Activated CD4-positive, alpha-beta T cell treated with anti-CD3 and anti-CD28 coated beads, Interleukin-2, amount 50 U/mL, for 24 hours (primary cell): Measurements from ENCODE around the gene CYSLTR1.
A peak's percentile ranks its signal among the peaks of the same experiment; 100 is the strongest.
"Not testable (repeated sequence)": the region's sequence is repeated elsewhere in the genome, so short reads cannot be mapped to it uniquely, and the experiment has no call there.

Experiments
- DNase-seq, 2 donors: peaks; one replicate each; pipeline ENCODE4 v3.0.0-alpha.2; 2020; ENCODE audit warnings: low read depth in 1 of 2, low spot score in 1 of 2

Gene CYSLTR1, protein sequence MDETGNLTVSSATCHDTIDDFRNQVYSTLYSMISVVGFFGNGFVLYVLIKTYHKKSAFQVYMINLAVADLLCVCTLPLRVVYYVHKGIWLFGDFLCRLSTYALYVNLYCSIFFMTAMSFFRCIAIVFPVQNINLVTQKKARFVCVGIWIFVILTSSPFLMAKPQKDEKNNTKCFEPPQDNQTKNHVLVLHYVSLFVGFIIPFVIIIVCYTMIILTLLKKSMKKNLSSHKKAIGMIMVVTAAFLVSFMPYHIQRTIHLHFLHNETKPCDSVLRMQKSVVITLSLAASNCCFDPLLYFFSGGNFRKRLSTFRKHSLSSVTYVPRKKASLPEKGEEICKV

DNA sequence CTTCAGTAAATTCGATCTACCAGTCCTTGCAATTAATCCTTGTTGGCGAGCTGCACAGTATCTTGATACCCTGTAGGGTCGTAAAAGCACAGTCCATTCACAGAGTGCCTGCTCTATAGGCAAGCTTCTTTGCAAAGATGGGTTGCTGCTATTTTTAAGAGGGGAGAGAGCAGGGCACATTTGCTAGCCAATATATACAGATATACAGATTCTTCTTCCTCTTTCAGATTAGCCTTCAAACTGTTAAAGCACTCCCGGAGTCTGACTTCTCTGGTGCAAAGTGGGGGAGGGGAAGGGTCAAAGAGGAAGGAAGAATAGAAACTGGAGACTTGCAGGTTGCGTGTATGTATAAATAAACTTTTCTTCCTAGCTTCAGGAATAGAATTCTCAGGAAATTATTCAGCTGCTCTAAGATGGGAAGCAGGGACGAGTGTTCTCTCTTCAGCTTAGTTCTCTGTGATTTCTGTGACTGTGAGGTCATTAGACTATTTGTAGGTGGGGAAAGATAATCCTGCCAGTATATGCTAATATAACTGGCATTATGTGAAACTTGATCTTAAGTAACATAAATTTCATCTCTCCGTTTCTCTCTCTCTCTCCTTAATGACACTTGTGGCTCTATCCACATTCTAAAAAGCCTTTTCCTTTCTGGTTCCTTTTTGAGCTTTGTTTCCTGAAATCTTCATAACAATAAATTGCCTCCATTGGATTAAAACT, at the start of gene CYSLTR1:
CYSLTR1 (minus strand) TSS at position 242 of the 717 bp plus-strand sequence. CDS start 53,865 bp downstream, outside the sequence.
- DNase-seq: no peak

DNA sequence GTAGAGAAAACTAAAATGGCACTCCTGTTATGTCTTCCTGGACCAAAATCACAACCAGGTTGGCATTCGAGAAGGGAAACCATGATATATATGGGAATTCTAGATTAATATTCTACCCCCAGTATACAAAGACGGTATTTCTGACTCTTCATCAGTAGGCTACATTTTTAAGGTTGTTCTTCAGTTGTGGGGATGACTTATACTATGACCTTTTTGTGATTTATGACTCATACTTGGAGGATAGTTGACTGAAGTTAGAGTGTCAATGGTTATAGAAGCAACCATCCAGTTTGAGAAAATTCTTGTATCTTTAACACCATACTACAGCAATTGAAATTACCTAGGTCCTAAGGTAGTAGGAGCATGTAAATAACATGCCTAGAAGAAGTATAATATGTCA, 49.8 kb upstream of the CYSLTR1 start:
- DNase-seq: no peak

DNA sequence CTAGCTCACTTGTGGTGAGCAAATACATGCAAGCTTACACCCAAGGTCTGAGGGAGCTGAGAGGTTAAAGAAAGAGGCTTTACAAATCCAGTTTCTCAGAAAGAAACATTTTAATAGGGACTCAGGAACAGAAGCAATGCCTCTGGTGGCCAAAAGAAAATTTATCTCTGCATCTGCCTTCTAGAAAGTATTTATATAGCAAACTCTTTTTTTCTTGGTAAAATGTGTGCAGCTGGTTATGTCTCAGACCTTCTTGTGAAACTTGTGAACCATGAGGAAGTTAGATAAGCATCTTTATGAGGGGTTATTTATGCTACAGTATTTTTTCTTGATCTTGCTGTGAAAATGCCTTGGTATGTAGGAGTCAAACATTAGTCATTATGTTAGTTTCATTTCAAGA, 48.5 kb upstream of the CYSLTR1 start:
- no peak for DNase-seq

DNA sequence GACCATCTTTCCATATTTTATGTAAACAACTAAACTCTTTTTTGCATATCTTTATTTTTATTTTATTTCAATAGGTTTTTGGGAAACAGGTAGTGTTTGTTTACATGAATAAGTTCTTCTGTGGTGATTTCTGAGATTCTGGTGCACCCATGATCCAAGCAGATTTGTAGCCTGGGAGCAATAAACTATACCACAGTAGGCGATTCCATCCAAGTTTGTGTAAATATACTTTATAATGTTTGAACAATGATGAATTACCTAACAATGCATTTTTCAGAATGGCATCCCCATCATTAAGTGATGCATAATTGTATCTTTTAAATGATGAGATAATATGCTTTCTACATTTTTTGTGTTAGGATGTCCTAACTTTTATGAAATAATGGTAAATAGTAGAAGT, 39.2 kb upstream of the CYSLTR1 start:
- no peak for DNase-seq

GRCh38 chrX:78357342-78358055, 30.1 kb upstream of the CYSLTR1 start:
- DNase-seq: no peak

DNA sequence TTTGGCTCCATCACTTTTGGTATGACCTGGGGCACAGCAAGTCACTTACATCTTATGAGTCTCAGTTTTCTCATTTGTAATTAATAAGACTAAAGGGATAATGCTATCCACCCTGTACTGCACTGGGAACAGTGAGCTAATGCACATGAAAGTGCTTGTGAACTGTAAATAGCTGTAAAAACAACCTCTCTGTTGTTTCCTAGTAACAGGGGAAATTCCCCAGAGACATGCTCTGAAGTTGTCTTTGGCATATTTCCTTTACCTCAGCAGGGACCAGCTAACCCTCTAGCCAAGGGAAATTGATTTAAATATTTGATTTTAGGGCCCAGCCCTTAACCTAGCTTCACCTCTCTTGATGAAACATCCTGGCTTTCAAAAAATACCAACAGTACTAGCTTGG, 6.1 kb upstream of the CYSLTR1 start:
- DNase-seq: no peak

GRCh38 chrX:78331708-78332107, 4.3 kb upstream of the CYSLTR1 start:
- DNase-seq: no peak

DNA sequence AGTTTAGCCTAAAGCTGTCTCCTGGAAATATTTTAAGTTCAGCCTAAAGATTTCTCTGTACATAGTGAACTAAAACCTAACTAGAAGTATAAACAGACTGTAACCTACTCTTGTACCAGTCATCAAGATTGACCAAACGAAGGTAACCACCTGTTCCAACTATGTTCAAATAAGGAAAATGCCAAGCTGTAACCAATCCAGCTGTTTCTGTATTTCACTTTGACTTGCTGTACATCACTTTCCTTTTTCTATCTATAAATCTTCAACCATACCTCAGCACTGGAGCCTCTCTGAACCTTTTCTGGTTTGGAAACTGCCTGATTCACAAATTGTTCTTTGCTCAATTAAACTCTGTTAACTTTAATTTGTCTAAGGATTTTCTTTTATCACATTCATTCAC, 3.1 kb upstream of the CYSLTR1 start:
- no peak for DNase-seq

- no peak for DNase-seq
These were observed 2.7 kb upstream of the CYSLTR1 start for GRCh38 chrX:78330068-78330467.

DNA sequence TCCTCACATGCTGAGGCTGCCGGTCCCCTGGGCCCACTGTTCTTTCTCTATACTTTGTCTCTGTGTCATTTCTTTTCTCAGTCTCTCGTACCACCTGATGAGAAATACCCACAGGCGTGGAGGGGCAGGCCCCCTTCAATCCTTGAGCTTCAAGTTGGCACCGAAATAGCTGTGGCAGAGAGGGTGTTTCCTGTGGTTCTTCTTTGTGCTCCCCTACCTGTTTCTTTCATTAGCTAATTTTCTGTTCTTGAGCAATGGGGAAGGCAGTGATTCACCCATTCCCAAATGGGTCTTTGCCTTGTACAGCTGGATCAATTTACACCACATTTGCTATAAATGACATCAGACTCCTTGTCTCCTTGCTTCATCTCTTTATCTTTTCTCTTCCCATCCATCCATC, 2.1 kb upstream of the CYSLTR1 start:
- no peak for DNase-seq

GRCh38 chrX:78326401-78326800, 1.0 kb downstream of the CYSLTR1 start:
- DNase-seq: no peak

DNA sequence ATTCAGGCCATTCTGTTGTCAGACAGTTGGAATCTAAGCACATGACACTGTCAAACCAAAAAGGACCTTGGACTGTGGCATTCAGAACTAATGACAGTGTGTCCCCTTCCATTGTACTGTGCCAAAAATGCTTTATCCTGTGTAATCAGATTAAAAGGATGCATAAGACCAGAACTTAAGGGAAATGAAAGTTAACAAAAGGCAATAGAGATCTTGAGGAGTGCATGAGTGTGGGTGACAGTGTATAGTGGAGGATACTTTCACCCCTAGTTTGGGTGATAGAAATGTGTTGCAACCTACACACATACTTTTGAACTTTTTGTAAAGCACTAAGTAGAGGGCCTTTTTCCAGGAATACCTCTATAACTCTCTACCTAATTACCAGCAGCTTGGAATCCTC, 4.5 kb downstream of the CYSLTR1 start:
- DNase-seq: no peak

DNA sequence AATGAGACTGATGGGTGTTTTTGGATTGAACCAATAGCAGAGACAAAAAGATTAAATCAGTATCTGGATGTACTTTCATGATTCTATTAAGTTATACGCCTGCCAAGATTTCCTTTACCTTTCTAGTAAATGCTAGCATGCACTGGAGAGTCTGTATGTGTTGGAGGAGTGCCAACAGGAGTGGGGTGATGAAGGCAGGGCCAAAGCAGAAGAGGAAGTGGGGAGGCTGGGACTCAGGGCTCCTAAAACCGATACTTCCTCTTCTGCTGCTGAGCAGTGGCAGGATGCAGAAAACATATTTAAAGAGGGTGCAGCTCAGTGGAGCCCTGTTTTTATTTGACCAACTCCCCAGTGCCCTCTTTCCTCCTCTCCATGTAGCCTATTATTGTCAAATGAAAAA, 5.6 kb downstream of the CYSLTR1 start:
- no peak for DNase-seq

- no peak for DNase-seq
These were observed 11.1 kb downstream of the CYSLTR1 start for GRCh38 chrX:78316265-78316664.

GRCh38 chrX:78315745-78316144, 11.7 kb downstream of the CYSLTR1 start:
- DNase-seq: no peak

GRCh38 chrX:78314561-78314960, 12.8 kb downstream of the CYSLTR1 start:
- peak in 1 of 2 donors; percentile 21 for DNase-seq

DNA sequence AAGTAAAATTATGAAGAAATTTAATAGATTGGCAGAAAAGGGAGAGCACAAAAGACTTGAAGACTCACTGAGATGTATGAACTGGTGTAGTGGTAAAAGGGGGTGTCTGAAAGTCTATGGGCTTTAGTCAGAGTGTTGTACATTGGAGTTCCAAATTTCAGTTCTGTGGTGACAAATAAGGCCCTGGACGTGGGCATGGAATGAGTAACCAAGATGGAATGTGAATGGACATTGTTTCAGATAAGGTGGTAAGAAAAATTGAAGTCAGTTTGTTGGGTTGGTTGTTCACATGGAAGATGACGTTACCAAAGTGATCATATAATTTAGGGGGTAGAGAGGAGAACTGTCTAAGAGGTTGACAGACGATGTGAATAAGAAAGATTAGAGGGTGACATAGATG, 13.9 kb downstream of the CYSLTR1 start:
- no peak for DNase-seq

DNA sequence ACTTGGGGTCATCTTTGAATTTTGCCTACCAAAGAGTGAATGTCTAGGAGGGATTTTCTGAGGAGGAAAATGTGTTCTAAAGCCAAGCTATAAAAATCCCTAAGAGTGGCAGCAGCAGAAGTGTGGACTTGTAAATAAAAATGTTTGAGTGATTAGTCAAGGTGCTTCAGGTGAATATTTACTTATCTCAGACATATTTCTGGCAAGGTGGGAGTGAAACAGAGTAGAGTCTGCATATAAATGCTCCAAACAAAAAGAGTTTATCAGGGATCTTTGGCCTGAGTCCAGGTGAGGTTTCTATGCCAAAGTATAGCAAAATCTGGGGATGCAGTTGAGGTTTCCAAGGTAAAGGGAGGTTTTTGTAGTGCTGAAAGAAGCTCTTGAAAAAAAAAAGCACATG, 19.7 kb downstream of the CYSLTR1 start:
- DNase-seq: no peak

GRCh38 chrX:78303086-78303485, 24.3 kb downstream of the CYSLTR1 start:
- DNase-seq: no peak

DNA sequence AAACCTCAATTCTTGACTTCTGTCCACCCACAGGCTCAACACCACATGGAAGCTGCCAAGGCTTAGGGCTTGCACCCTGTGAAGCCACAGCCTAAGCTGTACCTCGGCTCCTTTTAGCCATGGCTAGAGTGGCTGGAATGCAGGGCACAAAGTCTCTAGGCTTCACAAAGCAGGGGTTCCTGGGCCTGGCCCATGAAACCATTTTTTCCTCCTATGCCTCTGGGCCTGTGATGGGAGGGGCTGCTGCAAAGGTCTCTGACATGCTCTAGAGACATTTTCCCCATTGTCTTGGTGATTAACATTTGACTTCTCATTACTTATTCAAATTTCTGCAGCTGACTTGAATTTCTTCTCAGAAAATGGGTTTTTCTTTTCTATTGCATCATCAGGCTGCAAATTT, 26.5 kb downstream of the CYSLTR1 start:
- not testable (repeated sequence) for DNase-seq

GRCh38 chrX:78283511-78283910, 43.9 kb downstream of the CYSLTR1 start:
- no peak for DNase-seq

DNA sequence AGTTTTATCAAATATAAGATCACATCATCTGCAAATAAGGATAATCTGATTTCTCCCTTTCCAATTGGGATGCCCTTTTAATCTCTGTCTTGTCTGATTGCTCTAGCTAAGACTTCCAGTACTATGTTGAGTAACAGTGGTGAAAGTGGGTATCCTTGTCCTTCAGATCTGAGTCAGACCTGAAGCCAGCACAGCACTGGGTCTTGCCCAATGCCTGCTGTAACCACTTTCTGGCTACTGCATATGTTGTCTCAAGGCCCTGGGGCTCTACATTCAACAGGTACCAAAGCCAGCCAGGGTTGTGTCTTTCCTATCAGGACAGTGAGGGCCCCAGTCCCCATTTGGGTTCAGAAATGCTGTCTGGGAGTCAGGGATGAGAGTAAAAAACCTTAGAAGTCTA, 90.3 kb downstream of the CYSLTR1 start:
- no peak for DNase-seq
